ENCODE measurements around the gene KLRG1. TPM values are rescaled to one million over a fixed set of nuclear protein-coding genes. Genes with fewer than 3 reads are reported as not detected.

KLRG1 gene
- total RNA-seq, 2 donors from 2014 or later = 3.0 to 5.9 TPM

- ATAC-seq (ENCODE audit: insufficient number of reproducible peaks, low FRiP score, low read depth) (no peak), DNase-seq (ENCODE audit: low spot score) (no peak)
- no peak for TF ChIP-seq CTCF (IDR thresholded peaks at IDR 0.05)
- peaks cover 11 to 32% of the 10 kb centered on the region in 2 donors for H3K4me1 ChIP-seq (ENCODE audit: control insufficient read depth in 1 of 2, low read depth in 2 of 2)
- H3K27ac ChIP-seq = no peak overlapping the region
- H3K4me3 ChIP-seq = no peak overlapping the region
- H3K9me3 ChIP-seq = no peaks in the 10 kb centered on the region
- H3K36me3 ChIP-seq = no peaks in the 10 kb centered on the region
- H3K27me3 ChIP-seq (replicated peaks; ENCODE audit: insufficient read depth) = no peaks in the 10 kb centered on the region
Observed at GRCh38 chr12:8951744-8952143, 37.6 kb upstream of the KLRG1 start.

- Histone ChIP-seq H3K27me3 (replicated peaks; ENCODE audit: insufficient read depth) (no peaks in the 10 kb centered on the region), H3K9me3 (no peaks in the 10 kb centered on the region), H3K27ac (no peak overlapping the region), H3K4me3 (no peak overlapping the region), H3K36me3 (no peaks in the 10 kb centered on the region), H3K4me1 (ENCODE audit: control insufficient read depth in 1 of 2, low read depth in 2 of 2) (peaks cover 0 to 12% of the 10 kb centered on the region in 2 donors)
- ATAC-seq (ENCODE audit: insufficient number of reproducible peaks, low FRiP score, low read depth) (no peak), DNase-seq (ENCODE audit: low spot score) (no peak)
- TF ChIP-seq CTCF (IDR thresholded peaks at IDR 0.05) = no peak
Observed at GRCh38 chr12:8953773-8954402, 35.5 kb upstream of the KLRG1 start.

GRCh38 chr12:8956073-8956472 is 33.3 kb upstream of the KLRG1 start:
- peaks cover 0 to 4% of the 10 kb centered on the region in 2 donors for H3K4me1 ChIP-seq (ENCODE audit: control insufficient read depth in 1 of 2, low read depth in 2 of 2)
- H3K4me3 ChIP-seq = no peak overlapping the region
- H3K9me3 ChIP-seq = no peaks in the 10 kb centered on the region
- H3K36me3 ChIP-seq = no peaks in the 10 kb centered on the region
- H3K27me3 ChIP-seq (replicated peaks; ENCODE audit: insufficient read depth) = no peaks in the 10 kb centered on the region
- TF ChIP-seq CTCF (IDR thresholded peaks at IDR 0.05) = no peak
- H3K27ac ChIP-seq = no peak overlapping the region
- no peak for ATAC-seq (ENCODE audit: insufficient number of reproducible peaks, low FRiP score, low read depth)
- no peak for DNase-seq (ENCODE audit: low spot score)

- ATAC-seq (ENCODE audit: insufficient number of reproducible peaks, low FRiP score, low read depth) (no peak), DNase-seq (ENCODE audit: low spot score) (no peak)
- Histone ChIP-seq H3K4me1 (ENCODE audit: control insufficient read depth in 1 of 2, low read depth in 2 of 2) (no peaks in the 10 kb centered on the region), H3K36me3 (no peaks in the 10 kb centered on the region), H3K9me3 (no peaks in the 10 kb centered on the region), H3K27me3 (replicated peaks; ENCODE audit: insufficient read depth) (no peaks in the 10 kb centered on the region), H3K4me3 (no peak overlapping the region), H3K27ac (no peak overlapping the region)
- no peak for TF ChIP-seq CTCF (IDR thresholded peaks at IDR 0.05)
Observed at GRCh38 chr12:8956772-8957171, 32.6 kb upstream of the KLRG1 start.

GRCh38 chr12:8957561-8957960 is 31.8 kb upstream of the KLRG1 start:
- no peak overlapping the region for H3K4me3 ChIP-seq
- H3K36me3 ChIP-seq = no peaks in the 10 kb centered on the region
- no peaks in the 10 kb centered on the region for H3K4me1 ChIP-seq (ENCODE audit: control insufficient read depth in 1 of 2, low read depth in 2 of 2)
- ATAC-seq (ENCODE audit: insufficient number of reproducible peaks, low FRiP score, low read depth) (no peak), DNase-seq (ENCODE audit: low spot score) (no peak)
- H3K27me3 ChIP-seq (replicated peaks; ENCODE audit: insufficient read depth) = no peaks in the 10 kb centered on the region
- no peak overlapping the region for H3K27ac ChIP-seq
- no peaks in the 10 kb centered on the region for H3K9me3 ChIP-seq
- TF ChIP-seq CTCF (IDR thresholded peaks at IDR 0.05) = no peak
